Measurements from ENCODE around the gene CSRNP3.
"Not testable (repeated sequence)": the region's sequence is repeated elsewhere in the genome, so short reads cannot be mapped to it uniquely, and the experiment has no call there.

- TF ChIP-seq EZH2phosphoT487 (IDR thresholded peaks at IDR 0.05; ENCODE audit: borderline replicate concordance), result not testable (repeated sequence)
- TF ChIP-seq, protein P1, sequence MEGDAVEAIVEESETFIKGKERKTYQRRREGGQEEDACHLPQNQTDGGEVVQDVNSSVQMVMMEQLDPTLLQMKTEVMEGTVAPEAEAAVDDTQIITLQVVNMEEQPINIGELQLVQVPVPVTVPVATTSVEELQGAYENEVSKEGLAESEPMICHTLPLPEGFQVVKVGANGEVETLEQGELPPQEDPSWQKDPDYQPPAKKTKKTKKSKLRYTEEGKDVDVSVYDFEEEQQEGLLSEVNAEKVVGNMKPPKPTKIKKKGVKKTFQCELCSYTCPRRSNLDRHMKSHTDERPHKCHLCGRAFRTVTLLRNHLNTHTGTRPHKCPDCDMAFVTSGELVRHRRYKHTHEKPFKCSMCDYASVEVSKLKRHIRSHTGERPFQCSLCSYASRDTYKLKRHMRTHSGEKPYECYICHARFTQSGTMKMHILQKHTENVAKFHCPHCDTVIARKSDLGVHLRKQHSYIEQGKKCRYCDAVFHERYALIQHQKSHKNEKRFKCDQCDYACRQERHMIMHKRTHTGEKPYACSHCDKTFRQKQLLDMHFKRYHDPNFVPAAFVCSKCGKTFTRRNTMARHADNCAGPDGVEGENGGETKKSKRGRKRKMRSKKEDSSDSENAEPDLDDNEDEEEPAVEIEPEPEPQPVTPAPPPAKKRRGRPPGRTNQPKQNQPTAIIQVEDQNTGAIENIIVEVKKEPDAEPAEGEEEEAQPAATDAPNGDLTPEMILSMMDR (conservative IDR thresholded peaks at IDR 0.05; ENCODE audit: low read length), result not testable (repeated sequence)
Observed at GRCh38 chr2:165666073-165666472, 196.6 kb downstream of the CSRNP3 start.

All from Loucy (cell line).